Endothelial cell of umbilical vein (primary cell): Measurements from ENCODE around the gene ANO6. TPM values are rescaled to one million over a fixed set of nuclear protein-coding genes. Genes with fewer than 3 reads are reported as not detected.

ENCODE experiments used
- BruUV-seq: library from RNA; stranded (reverse); fragments of 400-500 nt; replicated peaks from 2 replicates; lab custom pipeline; 2021; lab: Mats Ljungman, UMichigan
- CTCF ChIA-PET: fragments of 300-600, 350-600 bp; sonication (Branson Sonifier 250); formaldehyde crosslinking; loops from one replicate; lab custom pipeline; 2021; ENCODE audit warnings: antibody characterized with exemption, inconsistent platforms; lab: Charles Lee
- POLR2A ChIA-PET: fragments of 300-600, 350-600 bp; sonication (Branson Sonifier 250); formaldehyde crosslinking; loops from one replicate; lab custom pipeline; 2021; ENCODE audit warnings: antibody characterized with exemption, inconsistent platforms; lab: Charles Lee
- DNase-seq: peaks from one replicate; pipeline ENCODE4 v3.0.0-alpha.2; 2011; ENCODE audit warnings: low read depth, low spot score
- FAIRE-seq: peaks from 2 replicates; lab custom pipeline; 2011; peaks lifted over from hg19 to GRCh38; lab: Jason Lieb, UNC
- H2AFZ ChIP-seq: 2 replicates; pipeline ENCODE4 v1.6.0; 2012; ENCODE audit warnings: low read depth, low read length, control low read depth, inconsistent platforms
- H3K27ac ChIP-seq: 2 replicates; pipeline ENCODE4 v1.5.1; 2011; ENCODE audit warnings: low read depth, mild to moderate bottlenecking, control low read depth, low read length, moderate library complexity; ENCODE audit not compliant: insufficient read depth
- H3K27me3 ChIP-seq, 2 experiments: 2 replicates each; pipeline versions ENCODE4 v1.6.0 to v1.6.1; 2011; ENCODE audit warnings: low read length in 2 of 2, mixed read lengths in 1 of 2; ENCODE audit not compliant: control insufficient read depth in 2 of 2, insufficient read depth in 2 of 2
- H3K36me3 ChIP-seq, 2 experiments: 2 replicates in 1 of 2; 3 replicates in 1 of 2; pipeline ENCODE4 v1.5.1; 2011; ENCODE audit warnings: low read length in 2 of 2, mild to moderate bottlenecking in 1 of 2, moderate library complexity in 1 of 2; ENCODE audit not compliant: control insufficient read depth in 2 of 2, insufficient read depth in 2 of 2; ENCODE audit errors: extremely low read depth in 1 of 2
- H3K4me1 ChIP-seq: 3 replicates; pipeline ENCODE4 v1.5.1; 2011; ENCODE audit warnings: mild to moderate bottlenecking, low read length; ENCODE audit not compliant: control insufficient read depth, insufficient read depth; ENCODE audit errors: extremely low read depth
- H3K4me2 ChIP-seq: 2 replicates; pipeline ENCODE4 v1.6.1; 2011; ENCODE audit warnings: low read length, control low read depth, mixed read lengths; ENCODE audit not compliant: insufficient read depth
- H3K4me3 ChIP-seq, 3 experiments: fragments of 200-600 bp in 1 of 3; sonication (generic), shearing (Covaris generic) in 1 of 3; replicated peaks in 1 of 3; 2 replicates each; pipeline ENCODE4 v1.5.1; 2011 to 2016; ENCODE audit warnings: control low read depth in 3 of 3, low read length in 3 of 3, mild to moderate bottlenecking in 2 of 3, inconsistent platforms in 1 of 3, low read depth in 1 of 3, moderate library complexity in 1 of 3; ENCODE audit not compliant: insufficient read depth in 1 of 3
- H3K79me2 ChIP-seq: 2 replicates; pipeline ENCODE4 v1.6.0; 2012; ENCODE audit warnings: low read length, inconsistent platforms; ENCODE audit not compliant: control insufficient read depth, insufficient read depth
- H3K9ac ChIP-seq: replicated peaks from 2 replicates; pipeline ENCODE3; 2011; ENCODE audit warnings: low read length, control low read depth; ENCODE audit not compliant: insufficient read depth; ENCODE audit errors: extremely low read depth
- H3K9me1 ChIP-seq: replicated peaks from 3 replicates; pipeline ENCODE4 v1.6.0; 2011; ENCODE audit warnings: mild to moderate bottlenecking, low read length; ENCODE audit not compliant: control insufficient read depth, insufficient read depth; ENCODE audit errors: extremely low read depth
- H3K9me3 ChIP-seq: replicated peaks from 2 replicates; pipeline ENCODE4 v1.5.1; 2012; ENCODE audit warnings: low read length, inconsistent platforms; ENCODE audit not compliant: control insufficient read depth, insufficient read depth
- H4K20me1 ChIP-seq: replicated peaks from 2 replicates; pipeline ENCODE3; 2011; ENCODE audit warnings: mild to moderate bottlenecking, low read length; ENCODE audit not compliant: control insufficient read depth, insufficient read depth; ENCODE audit errors: extremely low read depth
- CTCF ChIP-seq, 2 donors: IDR thresholded peaks; 1 replicate in 1 of 2; 2 replicates in 1 of 2; pipeline ENCODE4 v1.5.1; 2011; ENCODE audit warnings: low read length in 2 of 2, mild to moderate bottlenecking in 2 of 2, moderate library complexity in 2 of 2, control low read depth in 1 of 2, inconsistent platforms in 1 of 2, low read depth in 1 of 2; ENCODE audit not compliant: insufficient read depth in 1 of 2; ENCODE audit errors: extremely low read depth in 1 of 2
- EZH2 ChIP-seq: IDR thresholded peaks from 2 replicates; pipeline ENCODE4 v1.6.1; 2012; ENCODE audit warnings: borderline replicate concordance, low read depth, mild to moderate bottlenecking, moderate library complexity, low read length, inconsistent platforms; ENCODE audit not compliant: severe bottlenecking
- FOS ChIP-seq: IDR thresholded peaks from 2 replicates; pipeline ENCODE4 v1.6.1; 2011; ENCODE audit warnings: mild to moderate bottlenecking, low read length, moderate library complexity, borderline replicate concordance; ENCODE audit not compliant: insufficient read depth
- GATA2 ChIP-seq: IDR thresholded peaks from 2 replicates; pipeline ENCODE4 v1.7.0; 2011; ENCODE audit warnings: low read depth, mild to moderate bottlenecking, moderate library complexity, mixed read lengths, low read length; ENCODE audit not compliant: insufficient read length, insufficient read depth
- JUN ChIP-seq: IDR thresholded peaks from 2 replicates; pipeline ENCODE4 v1.6.1; 2011; ENCODE audit warnings: borderline replicate concordance, low read depth; ENCODE audit not compliant: insufficient read length, insufficient read depth
- MAX ChIP-seq: IDR thresholded peaks from 2 replicates; pipeline ENCODE4 v1.6.1; 2011; ENCODE audit not compliant: insufficient read depth, insufficient read length
- MYC ChIP-seq: IDR thresholded peaks from one replicate; pipeline ENCODE4 v1.6.1; 2011; ENCODE audit warnings: mild to moderate bottlenecking, low read depth, low read length
- POLR2A ChIP-seq: IDR thresholded peaks from 2 replicates; pipeline ENCODE4 v1.6.1; 2012; ENCODE audit warnings: low read depth, mild to moderate bottlenecking, control low read depth, low read length
- POLR2AphosphoS5 ChIP-seq: IDR thresholded peaks from 2 replicates; pipeline ENCODE4 v1.6.1; 2012; ENCODE audit warnings: low read depth, mild to moderate bottlenecking, control low read depth, low read length, moderate library complexity; ENCODE audit not compliant: insufficient read depth
- dilution Hi-C: fragments of 300-500 bp; cut with MboI; formaldehyde crosslinking; loops from one replicate; pipeline ENCODE4 v1.15.0; 2019; ENCODE audit warnings: low sequenced_read_pairs; ENCODE audit not compliant: extremely low pct_ligation_motif_present
- intact Hi-C: fragments of 100-400 bp; cut with micrococcal nuclease; formaldehyde crosslinking; loops from one replicate; pipeline ENCODE4 v1.10.0; 2022
- polyA plus RNA-seq, 4 experiments: library from polyadenylated mRNA; depleted of rRNA in 3 of 4; stranded (reverse) in 3 of 4; unstranded in 1 of 4; fragments of >200 nt; gene quantifications; 2 replicates each; pipeline versions ENCODE4 v1.2.1 to v1.2.3, GENCODE V29; 2011 to 2012; ENCODE audit warnings: missing spikeins in 1 of 4
- total RNA-seq: library from RNA; stranded (reverse); gene quantifications from 2 replicates; pipeline ENCODE4 v1.2.3, GENCODE V29; 2021

Gene ANO6
- total and polyA plus RNA-seq, 2 donors (not counting 3 experiments of a cell fraction or from before 2014, with no cell fraction given) = 21.3 to 67.6 TPM

- Histone ChIP-seq H3K27me3 (no peaks in the 10 kb centered on the region), H2AFZ (no peak overlapping the region), H3K4me1 (peaks cover 20% of the 10 kb centered on the region), H3K9me1 (no peaks in the 10 kb centered on the region), H3K9ac (no peak overlapping the region), H3K4me2 (no peak overlapping the region), H3K4me3 (no peak overlapping the region), H3K27ac (no peak overlapping the region), H3K79me2 (no peaks in the 10 kb centered on the region), H3K36me3 (no peaks in the 10 kb centered on the region), H4K20me1 (no peaks in the 10 kb centered on the region), H3K9me3 (no peaks in the 10 kb centered on the region)
- TF ChIP-seq EZH2 (no peak), MAX (no peak), MYC (no peak), FOS (no peak), CTCF (IDR thresholded peaks at IDR 0.05; ENCODE audit: extremely low read depth in 1 of 2, insufficient read depth in 1 of 2, low read depth in 1 of 2, low read length in 2 of 2) (no peak), JUN (no peak), GATA2 (no peak), POLR2AphosphoS5 (no peak), POLR2A (no peak)
- ChIA-PET POLR2A (no interaction called here), CTCF (interaction anchor here (0.7 to 4.0 kb wide), 4 partner anchors 10 to 198 kb away, joined by 3 to 13 read pairs (median 4); partner anchors contain the start of gene ANO6)
- DNase-seq (no peak), FAIRE-seq (no peak)
- intact Hi-C loops = no loop called here
- BruUV-seq = no TSS peak
- dilution Hi-C loops = no loop called here
These were observed 26.0 kb upstream of the ANO6 start for GRCh38 chr12:45189766-45190403.
